BJ (cell line): Measurements from ENCODE around the gene B4GALT1. TPM values are rescaled to one million over a fixed set of nuclear protein-coding genes. Genes with fewer than 3 reads are reported as not detected.
"Not testable (repeated sequence)": the region's sequence is repeated elsewhere in the genome, so short reads cannot be mapped to it uniquely, and the experiment has no call there.

ENCODE experiments used
- CTCF ChIA-PET: fragments of 350-600 bp; formaldehyde crosslinking; extraction: SDS; loops from one replicate; lab custom pipeline; 2021; ENCODE audit warnings: antibody characterized with exemption, inconsistent platforms; lab: Yijun Ruan, JAX
- POLR2A ChIA-PET: fragments of 300-600 bp; sonication (Branson Sonifier 250); formaldehyde crosslinking; extraction: SDS; loops from one replicate; lab custom pipeline; 2021; ENCODE audit warnings: antibody characterized with exemption; lab: Charles Lee
- DNase-seq: peaks from one replicate; pipeline ENCODE4 v3.0.0-alpha.2; 2011; ENCODE audit warnings: low read depth
- H3K27me3 ChIP-seq: 2 replicates; pipeline ENCODE4 v1.6.0; 2011; ENCODE audit warnings: low read length; ENCODE audit not compliant: control insufficient read depth, insufficient read depth
- H3K36me3 ChIP-seq: 2 replicates; pipeline ENCODE4 v1.5.1; 2011; ENCODE audit warnings: low read length; ENCODE audit not compliant: control insufficient read depth, insufficient read depth
- H3K4me3 ChIP-seq: 2 replicates; pipeline ENCODE4 v1.5.1; 2011; ENCODE audit warnings: low read depth, mild to moderate bottlenecking, control low read depth, low read length
- CTCF ChIP-seq: IDR thresholded peaks from 2 replicates; pipeline ENCODE4 v1.5.1; 2011; ENCODE audit warnings: low read depth, mild to moderate bottlenecking, control low read depth, inconsistent platforms, low read length, moderate library complexity; ENCODE audit not compliant: insufficient read depth
- polyA plus RNA-seq: library from polyadenylated mRNA; depleted of rRNA; stranded (reverse); fragments of >200 nt; gene quantifications from 2 replicates; pipeline ENCODE4 v1.2.3, GENCODE V29; 2011

Gene B4GALT1
- polyA plus RNA-seq, 1 experiment, result 85.6 TPM

DNA sequence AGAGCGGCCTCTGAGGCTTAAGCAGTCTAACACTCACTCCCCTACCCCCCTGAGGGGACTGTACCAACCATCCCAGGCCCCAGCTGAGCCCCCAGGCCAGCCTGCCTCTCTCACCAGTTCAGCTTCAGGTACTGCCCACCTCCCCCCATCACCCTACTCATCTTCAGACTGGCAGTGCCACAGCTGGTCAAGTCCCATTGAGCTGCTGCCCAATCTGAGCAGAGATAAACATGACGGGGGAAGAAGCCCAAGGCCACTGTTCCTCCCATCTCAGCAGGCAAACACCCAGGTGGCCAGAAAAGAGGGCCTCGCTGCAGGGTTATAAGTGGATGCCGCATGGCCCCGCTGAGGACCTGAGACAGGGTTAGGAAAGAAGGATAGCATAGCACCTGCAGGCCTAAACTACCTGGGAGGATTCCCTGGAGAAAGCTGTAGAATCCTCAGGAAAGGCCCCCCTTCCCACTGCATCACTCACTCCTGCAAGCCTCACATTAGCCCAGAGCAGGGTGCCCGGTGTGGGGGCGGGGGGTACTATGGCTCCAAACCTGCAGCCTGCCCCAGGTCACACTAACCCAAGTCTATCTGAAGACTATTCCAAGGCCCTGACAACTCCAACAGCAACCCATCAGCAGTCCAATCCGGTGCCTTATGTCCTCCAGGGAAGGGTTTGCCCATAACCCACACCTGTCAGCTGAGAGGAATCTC, 3.6 kb downstream of the B4GALT1 start:
- Histone ChIP-seq H3K4me3 (peak overlapping the region; percentile 93), H3K27me3 (no peaks in the 10 kb centered on the region), H3K36me3 (no peaks in the 10 kb centered on the region)
- no peak for TF ChIP-seq CTCF
- no peak for DNase-seq
- ChIA-PET POLR2A (interaction anchor here (0.6 to 1.4 kb wide), 3 partner anchors 12 to 24 kb away, joined by 3 to 5 read pairs (median 3); no protein-coding TSS in a partner anchor), CTCF (interaction anchor here (1.0 to 1.5 kb wide), 2 partner anchors 46 to 63 kb away, joined by 3 to 5 read pairs; no protein-coding TSS in a partner anchor)

- POLR2A ChIA-PET, result interaction anchor here (0.6 to 1.4 kb wide), 3 partner anchors 12 to 23 kb away, joined by 3 to 5 read pairs (median 3); no protein-coding TSS in a partner anchor
- TF ChIP-seq CTCF, result no peak
- CTCF ChIA-PET, result interaction anchor here (1.0 to 1.5 kb wide), 2 partner anchors 46 to 63 kb away, joined by 3 to 5 read pairs; no protein-coding TSS in a partner anchor
- H3K27me3 ChIP-seq, result no peaks in the 10 kb centered on the region
- peak overlapping the region; percentile 93; the same call in 1 of the 2 replicates for H3K4me3 ChIP-seq
- no peaks in the 10 kb centered on the region for H3K36me3 ChIP-seq
- peak; percentile 76 for DNase-seq
Observed at GRCh38 chr9:33162721-33163311, 4.3 kb downstream of the B4GALT1 start.

- TF ChIP-seq CTCF, result no peak
- DNase-seq, result no peak
- ChIA-PET POLR2A (interaction anchor here (1.1 kb wide), 1 partner anchor 19 kb away, joined by 4 read pairs; no protein-coding TSS in a partner anchor), CTCF (interaction anchor here (1.2 to 1.5 kb wide), 3 partner anchors 10 to 65 kb away, joined by 5 to 9 read pairs (median 6); no protein-coding TSS in a partner anchor)
- no peaks in the 10 kb centered on the region for H3K27me3 ChIP-seq
- no peaks in the 10 kb centered on the region for H3K36me3 ChIP-seq
- no peak overlapping the region for H3K4me3 ChIP-seq
Observed at GRCh38 chr9:33161589-33162132, 5.5 kb downstream of the B4GALT1 start.

DNA sequence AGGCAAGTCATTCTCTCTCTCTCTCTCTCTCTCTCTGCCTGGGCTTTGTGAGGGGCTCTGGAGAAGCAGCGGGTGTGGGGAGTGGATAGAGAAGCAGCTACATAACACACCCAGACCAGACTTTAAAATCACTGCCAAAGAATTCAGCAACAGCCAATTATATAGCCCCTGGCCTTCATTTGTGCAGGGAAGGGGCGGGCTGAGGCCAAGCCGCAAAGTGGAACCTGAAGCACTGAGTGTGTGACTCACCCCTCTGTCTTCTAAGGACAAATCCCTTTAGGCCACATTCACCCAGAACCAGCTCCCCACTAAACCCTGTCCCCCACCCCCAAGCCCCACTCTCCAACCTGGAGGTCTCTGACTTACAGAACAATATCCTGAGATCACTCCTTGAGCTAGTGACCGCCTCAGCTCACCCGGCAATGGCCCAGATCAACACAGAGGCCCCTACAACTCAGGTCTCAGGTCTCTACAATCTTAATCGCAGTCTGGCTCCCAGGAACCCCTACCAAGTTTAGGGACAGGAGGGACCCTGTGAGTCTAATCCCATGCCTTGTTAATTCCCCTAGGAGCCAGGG, 6.0 kb downstream of the B4GALT1 start:
- no peak for TF ChIP-seq CTCF
- Histone ChIP-seq H3K4me3 (no peak overlapping the region), H3K27me3 (no peaks in the 10 kb centered on the region), H3K36me3 (no peaks in the 10 kb centered on the region)
- POLR2A ChIA-PET, result interaction anchor here (1.1 kb wide), 1 partner anchor 18 kb away, joined by 4 read pairs; no protein-coding TSS in a partner anchor
- DNase-seq, result peak; percentile 97
- CTCF ChIA-PET, result interaction anchor here (1.2 to 1.5 kb wide), 3 partner anchors 10 to 65 kb away, joined by 5 to 9 read pairs (median 6); no protein-coding TSS in a partner anchor

GRCh38 chr9:33160446-33160845, 6.7 kb downstream of the B4GALT1 start:
- not testable (repeated sequence) for DNase-seq, H3K4me3 ChIP-seq, H3K36me3 ChIP-seq, H3K27me3 ChIP-seq
- CTCF ChIA-PET, result interaction anchor here (0.7 to 1.6 kb wide), 4 partner anchors 9 to 76 kb away, joined by 3 to 6 read pairs (median 4); no protein-coding TSS in a partner anchor
- POLR2A ChIA-PET, result interaction anchor here (1.1 kb wide), 1 partner anchor 18 kb away, joined by 4 read pairs; no protein-coding TSS in a partner anchor
